Neuronal stem cell (in vitro differentiated cells): ENCODE measurements around the gene AKAP5.

Experiments
- DNase-seq: peaks from one replicate; pipeline ENCODE4 v3.0.0-alpha.2; 2013; ENCODE audit warnings: low spot score
- H2AFZ ChIP-seq: one replicate; pipeline ENCODE4 v1.6.1; 2013; ENCODE audit warnings: mild to moderate bottlenecking, low read length, inconsistent platforms
- H2AK5ac ChIP-seq: 2 replicates; pipeline ENCODE4 v1.6.1; 2013; ENCODE audit warnings: low read depth, mild to moderate bottlenecking, inconsistent platforms, low read length, moderate library complexity, mixed read lengths
- H2BK120ac ChIP-seq: 2 replicates; pipeline ENCODE4 v1.6.1; 2013; ENCODE audit warnings: low read depth, mild to moderate bottlenecking, inconsistent platforms, low read length, moderate library complexity, mixed read lengths
- H2BK12ac ChIP-seq: one replicate; pipeline ENCODE4 v1.6.1; 2013; ENCODE audit warnings: low read length, inconsistent platforms
- H2BK15ac ChIP-seq: 2 replicates; pipeline ENCODE4 v1.6.1; 2013; ENCODE audit warnings: mild to moderate bottlenecking, low read length, inconsistent platforms, mixed read lengths
- H2BK5ac ChIP-seq: one replicate; pipeline ENCODE4 v1.6.1; 2013; ENCODE audit warnings: inconsistent platforms, mild to moderate bottlenecking, low read length, moderate library complexity
- H3K14ac ChIP-seq: one replicate; pipeline ENCODE4 v1.6.1; 2013; ENCODE audit warnings: low read length, inconsistent platforms
- H3K18ac ChIP-seq: 2 replicates; pipeline ENCODE4 v1.6.1; 2013; ENCODE audit warnings: low read length, inconsistent platforms
- H3K23ac ChIP-seq: 2 replicates; pipeline ENCODE4 v1.6.1; 2013; ENCODE audit warnings: low read depth, mild to moderate bottlenecking, mixed read lengths, low read length, inconsistent platforms; ENCODE audit not compliant: poor library complexity
- H3K27ac ChIP-seq: replicated peaks from 3 replicates; pipeline ENCODE4 v1.5.1; 2013; ENCODE audit warnings: low read length, inconsistent platforms
- H3K27me3 ChIP-seq, 3 experiments: 2 replicates each; pipeline ENCODE4 v1.6.1; 2013; ENCODE audit warnings: low read length in 3 of 3, mild to moderate bottlenecking in 2 of 3, inconsistent platforms in 1 of 3, low read depth in 1 of 3, mixed read lengths in 1 of 3, moderate library complexity in 1 of 3; ENCODE audit not compliant: control insufficient read depth in 3 of 3, insufficient read depth in 3 of 3
- H3K36me3 ChIP-seq, 2 donors: replicated peaks in 1 of 2; 2 replicates each; pipeline ENCODE4 v1.6.1; 2013; ENCODE audit warnings: low read length in 2 of 2; ENCODE audit not compliant: control insufficient read depth in 2 of 2, insufficient read depth in 2 of 2
- H3K4ac ChIP-seq: 2 replicates; pipeline ENCODE4 v1.6.1; 2013; ENCODE audit warnings: inconsistent platforms, mild to moderate bottlenecking, low read length, moderate library complexity
- H3K4me1 ChIP-seq, 2 donors: 1 replicate in 1 of 2; 2 replicates in 1 of 2; pipeline ENCODE4 v1.6.1; 2013; ENCODE audit warnings: low read length in 2 of 2, low read depth in 1 of 2; ENCODE audit not compliant: control insufficient read depth in 2 of 2, insufficient read depth in 1 of 2
- H3K4me2 ChIP-seq: one replicate; pipeline ENCODE4 v1.6.1; 2013; ENCODE audit warnings: mild to moderate bottlenecking, low read length, inconsistent platforms; ENCODE audit not compliant: insufficient read depth, poor library complexity, severe bottlenecking
- H3K4me3 ChIP-seq, 2 donors: 2 replicates each; pipeline ENCODE4 v1.5.1; 2013; ENCODE audit warnings: low read length in 2 of 2, mild to moderate bottlenecking in 2 of 2, inconsistent platforms in 1 of 2, moderate library complexity in 1 of 2
- H3K79me1 ChIP-seq: one replicate; pipeline ENCODE4 v1.6.1; 2013; ENCODE audit warnings: low read depth, mild to moderate bottlenecking, inconsistent platforms, low read length, moderate library complexity
- H3K9ac ChIP-seq: one replicate; pipeline ENCODE4 v1.6.1; 2013; ENCODE audit warnings: mild to moderate bottlenecking, low read depth, low read length, inconsistent platforms; ENCODE audit not compliant: poor library complexity
- H3K9me3 ChIP-seq, 2 donors: replicated peaks in 1 of 2; 2 replicates each; pipeline versions ENCODE3 to v1.6.1; 2013; ENCODE audit warnings: low read length in 2 of 2, mild to moderate bottlenecking in 2 of 2, inconsistent platforms in 1 of 2, low read depth in 1 of 2, mixed read lengths in 1 of 2, moderate library complexity in 1 of 2; ENCODE audit not compliant: control insufficient read depth in 2 of 2, insufficient read depth in 1 of 2
- H4K8ac ChIP-seq: one replicate; pipeline ENCODE4 v1.6.1; 2013; ENCODE audit warnings: low read depth, mild to moderate bottlenecking, inconsistent platforms, low read length, moderate library complexity
- H4K91ac ChIP-seq: one replicate; pipeline ENCODE4 v1.6.1; 2013; ENCODE audit warnings: low read length, low read depth, mild to moderate bottlenecking, inconsistent platforms; ENCODE audit not compliant: poor library complexity
- WGBS, 2 donors: extraction: QIAGEN DNeasy Blood & Tissue Kit; methylation state at CpG; one replicate each; pipeline ENCODE4 v1.1.7; 2013; ENCODE audit warnings: missing lambda C conversion rate in 2 of 2, mixed read lengths in 1 of 2; ENCODE audit not compliant: insufficient read length in 2 of 2, insufficient replicate concordance in 1 of 2; ENCODE audit errors: extremely low coverage in 2 of 2; 5-methylcytosine and 5-hydroxymethylcytosine counted together

Gene AKAP5

GRCh38 chr14:64476438-64476837, 11.1 kb downstream of the AKAP5 start:
- no peak overlapping the region for H3K14ac ChIP-seq
- H3K4me3 ChIP-seq, result no peak overlapping the region
- no peak overlapping the region for H4K91ac ChIP-seq
- WGBS, 2 donors, result no CpG with 5 or more reads among the region's 8 CpGs
- DNase-seq, result no peak
- no peaks in the 10 kb centered on the region for H3K79me1 ChIP-seq
- H3K4me1 ChIP-seq, result peaks cover 0 to 3% of the 10 kb centered on the region in 2 donors
- H3K18ac ChIP-seq, result no peak overlapping the region
- H3K4me2 ChIP-seq, result no peak overlapping the region
- peaks cover 0 to 6% of the 10 kb centered on the region in 2 donors for H3K36me3 ChIP-seq
- H3K9ac ChIP-seq, result no peak overlapping the region
- H2BK12ac ChIP-seq, result no peak overlapping the region
- H3K27ac ChIP-seq, result no peak overlapping the region
- no peak overlapping the region for H4K8ac ChIP-seq
- no peak overlapping the region for H2BK5ac ChIP-seq
- H2AK5ac ChIP-seq, result no peak overlapping the region
- H2BK15ac ChIP-seq, result no peak overlapping the region
- H3K9me3 ChIP-seq, result no peaks in the 10 kb centered on the region
- no peak overlapping the region for H3K23ac ChIP-seq
- no peak overlapping the region for H3K4ac ChIP-seq
- no peak overlapping the region for H2AFZ ChIP-seq
- H3K27me3 ChIP-seq, result no peaks in the 10 kb centered on the region
- H2BK120ac ChIP-seq, result no peak overlapping the region

DNA sequence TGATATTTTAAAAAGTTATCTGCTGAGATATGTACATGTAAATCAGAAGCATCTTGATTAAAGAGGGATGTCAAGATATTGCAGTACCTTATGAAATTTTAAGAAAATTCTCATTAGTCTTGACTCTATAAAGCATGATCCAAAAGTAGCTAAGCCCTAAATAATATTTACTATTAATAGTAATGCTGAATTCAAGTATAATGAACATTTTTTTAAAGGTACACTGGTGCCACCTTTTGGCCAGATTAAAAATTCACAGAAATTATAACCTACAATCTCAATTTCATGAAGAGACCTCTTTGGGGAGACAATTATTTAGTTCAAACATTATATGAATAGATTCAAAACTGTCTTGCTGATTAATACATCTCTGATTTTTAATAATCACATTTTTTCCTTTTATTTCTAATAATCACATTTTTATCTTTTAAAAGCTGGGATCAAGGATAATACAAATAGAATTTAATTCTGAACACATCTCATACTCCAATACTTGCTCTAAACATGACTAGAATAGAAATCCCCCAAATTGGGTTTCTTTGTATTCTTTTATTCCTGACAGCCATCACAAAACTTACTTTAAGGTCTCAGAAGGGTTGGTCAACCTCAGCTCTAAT, 13.4 kb downstream of the AKAP5 start:
- Histone ChIP-seq H3K79me1 (no peaks in the 10 kb centered on the region), H2AK5ac (no peak overlapping the region), H2BK12ac (no peak overlapping the region), H3K27ac (no peak overlapping the region), H2AFZ (no peak overlapping the region), H2BK5ac (no peak overlapping the region), H3K14ac (no peak overlapping the region), H3K4me3 (no peak overlapping the region), H2BK120ac (no peak overlapping the region), H4K91ac (no peak overlapping the region), H3K9ac (no peak overlapping the region), H3K4me1 (peaks cover 0 to 3% of the 10 kb centered on the region in 2 donors), H3K36me3 (peaks cover 0 to 14% of the 10 kb centered on the region in 2 donors), H4K8ac (no peak overlapping the region), H2BK15ac (no peak overlapping the region), H3K9me3 (no peaks in the 10 kb centered on the region), H3K4ac (no peak overlapping the region), H3K18ac (no peak overlapping the region), H3K4me2 (no peak overlapping the region), H3K23ac (no peak overlapping the region), H3K27me3 (no peaks in the 10 kb centered on the region)
- no peak for DNase-seq

- Histone ChIP-seq H3K4me2 (no peak overlapping the region), H4K91ac (no peak overlapping the region), H2BK120ac (no peak overlapping the region), H4K8ac (no peak overlapping the region), H3K27me3 (no peaks in the 10 kb centered on the region), H3K79me1 (peaks cover 2% of the 10 kb centered on the region), H2BK5ac (no peak overlapping the region), H3K9ac (no peak overlapping the region), H3K4ac (no peak overlapping the region), H2BK12ac (no peak overlapping the region), H2BK15ac (no peak overlapping the region), H3K14ac (no peak overlapping the region), H3K36me3 (peaks cover 9 to 66% of the 10 kb centered on the region in 2 donors), H3K18ac (no peak overlapping the region), H3K4me1 (no peaks in the 10 kb centered on the region), H2AK5ac (no peak overlapping the region), H3K9me3 (no peaks in the 10 kb centered on the region), H3K4me3 (no peak overlapping the region), H2AFZ (no peak overlapping the region), H3K27ac (no peak overlapping the region), H3K23ac (no peak overlapping the region)
- WGBS, 2 donors, result 100% methylated on average over 1 of the region's 5 CpGs; no CpG with 5 or more reads in 1 of the 2 donors
- no peak for DNase-seq
Measured at GRCh38 chr14:64488590-64489099, 23.3 kb downstream of the AKAP5 start.

- Histone ChIP-seq H4K8ac (no peak overlapping the region), H3K27me3 (no peaks in the 10 kb centered on the region), H2BK15ac (no peak overlapping the region), H3K27ac (no peak overlapping the region), H3K23ac (no peak overlapping the region), H3K9me3 (no peaks in the 10 kb centered on the region), H4K91ac (no peak overlapping the region), H3K14ac (no peak overlapping the region), H2BK120ac (no peak overlapping the region), H3K9ac (no peak overlapping the region), H2BK5ac (no peak overlapping the region), H3K4me2 (no peak overlapping the region), H3K18ac (no peak overlapping the region), H3K36me3 (peaks cover 7 to 57% of the 10 kb centered on the region in 2 donors), H3K4ac (no peak overlapping the region), H3K4me3 (no peak overlapping the region), H3K79me1 (peaks cover 2% of the 10 kb centered on the region), H3K4me1 (no peaks in the 10 kb centered on the region), H2BK12ac (no peak overlapping the region), H2AFZ (no peak overlapping the region), H2AK5ac (no peak overlapping the region)
- WGBS, 2 donors, result no CpG with 5 or more reads among the region's 2 CpGs
- DNase-seq, result no peak
Measured at GRCh38 chr14:64491637-64492036, 26.3 kb downstream of the AKAP5 start.
